Subcutaneous adipose tissue (tissue), 4 donors: ENCODE data around the gene SLC7A11. TPM values are rescaled to one million over a fixed set of nuclear protein-coding genes. Genes with fewer than 3 reads are reported as not detected.

Experiments
- total RNA-seq, 4 donors: library from RNA; depleted of rRNA; stranded (reverse); fragments of >200 nt; gene quantifications; one replicate each; pipeline ENCODE4 v1.1.0, GENCODE V29; 2016
- TF ChIP-seq, protein P1 (sequence below): fragments of 450-650 bp; IDR thresholded peaks from one replicate; pipeline ENCODE4 v1.5.1; 2016; ENCODE audit warnings: low read depth, mild to moderate bottlenecking, control low read depth, antibody characterized with exemption, moderate library complexity

Gene SLC7A11
- total RNA-seq, 4 donors from 2014 or later: 0.19 to 0.98 (median 0.54) TPM

DNA sequence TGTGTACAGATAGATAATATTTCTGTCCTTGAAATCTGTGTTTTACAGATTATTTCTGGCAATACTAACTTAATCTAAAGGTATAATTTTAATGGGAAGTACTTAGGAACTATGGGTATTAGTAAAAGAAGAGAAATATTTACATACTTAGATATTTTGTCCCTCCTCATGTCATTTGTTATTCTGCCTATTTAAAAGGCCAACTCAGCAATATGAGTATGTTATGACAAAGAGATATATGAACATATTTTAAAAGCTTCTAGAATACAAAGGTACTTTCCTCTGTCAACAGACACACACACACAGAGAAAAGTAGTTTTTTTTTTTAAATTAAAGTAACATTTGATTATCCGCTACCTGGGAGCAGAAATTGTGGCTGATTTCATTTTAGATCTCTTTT is 7.9 kb downstream of the SLC7A11 start:
- TF ChIP-seq, protein P1, sequence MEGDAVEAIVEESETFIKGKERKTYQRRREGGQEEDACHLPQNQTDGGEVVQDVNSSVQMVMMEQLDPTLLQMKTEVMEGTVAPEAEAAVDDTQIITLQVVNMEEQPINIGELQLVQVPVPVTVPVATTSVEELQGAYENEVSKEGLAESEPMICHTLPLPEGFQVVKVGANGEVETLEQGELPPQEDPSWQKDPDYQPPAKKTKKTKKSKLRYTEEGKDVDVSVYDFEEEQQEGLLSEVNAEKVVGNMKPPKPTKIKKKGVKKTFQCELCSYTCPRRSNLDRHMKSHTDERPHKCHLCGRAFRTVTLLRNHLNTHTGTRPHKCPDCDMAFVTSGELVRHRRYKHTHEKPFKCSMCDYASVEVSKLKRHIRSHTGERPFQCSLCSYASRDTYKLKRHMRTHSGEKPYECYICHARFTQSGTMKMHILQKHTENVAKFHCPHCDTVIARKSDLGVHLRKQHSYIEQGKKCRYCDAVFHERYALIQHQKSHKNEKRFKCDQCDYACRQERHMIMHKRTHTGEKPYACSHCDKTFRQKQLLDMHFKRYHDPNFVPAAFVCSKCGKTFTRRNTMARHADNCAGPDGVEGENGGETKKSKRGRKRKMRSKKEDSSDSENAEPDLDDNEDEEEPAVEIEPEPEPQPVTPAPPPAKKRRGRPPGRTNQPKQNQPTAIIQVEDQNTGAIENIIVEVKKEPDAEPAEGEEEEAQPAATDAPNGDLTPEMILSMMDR: no peak

DNA sequence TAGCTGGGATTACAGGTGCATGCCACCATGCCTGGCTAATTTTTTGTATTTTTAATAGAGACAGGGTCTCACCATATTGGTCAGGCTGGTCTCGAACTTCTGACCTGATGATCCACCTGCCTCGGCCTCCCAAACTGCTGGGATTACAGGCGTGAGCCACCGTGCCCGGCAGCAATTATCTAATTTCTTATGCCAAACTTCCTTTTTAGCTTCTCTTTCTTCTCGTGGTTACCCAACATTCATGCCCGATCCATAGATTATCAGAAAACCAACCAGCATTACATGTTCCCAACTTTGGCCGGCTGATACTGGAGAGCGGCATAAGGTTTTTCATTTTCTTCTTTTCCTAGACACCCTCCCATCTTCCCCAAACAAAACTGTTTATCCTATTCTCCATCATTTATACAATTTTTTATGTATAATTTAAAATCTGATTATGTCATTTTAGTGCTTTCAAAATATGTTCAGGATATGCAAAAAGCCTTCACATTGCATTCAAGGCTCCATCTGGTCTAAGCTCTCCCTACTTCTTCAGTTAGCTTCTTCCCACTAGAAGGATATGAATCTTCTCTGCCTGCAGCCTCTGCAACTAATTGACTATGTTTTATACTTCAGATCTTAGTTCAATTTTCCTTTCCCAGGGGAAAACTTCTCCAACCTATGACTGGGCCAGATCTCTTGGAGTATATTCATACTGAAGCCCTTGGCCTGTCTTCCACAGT is 8.7 kb downstream of the SLC7A11 start:
- TF ChIP-seq, protein P1: no peak

DNA sequence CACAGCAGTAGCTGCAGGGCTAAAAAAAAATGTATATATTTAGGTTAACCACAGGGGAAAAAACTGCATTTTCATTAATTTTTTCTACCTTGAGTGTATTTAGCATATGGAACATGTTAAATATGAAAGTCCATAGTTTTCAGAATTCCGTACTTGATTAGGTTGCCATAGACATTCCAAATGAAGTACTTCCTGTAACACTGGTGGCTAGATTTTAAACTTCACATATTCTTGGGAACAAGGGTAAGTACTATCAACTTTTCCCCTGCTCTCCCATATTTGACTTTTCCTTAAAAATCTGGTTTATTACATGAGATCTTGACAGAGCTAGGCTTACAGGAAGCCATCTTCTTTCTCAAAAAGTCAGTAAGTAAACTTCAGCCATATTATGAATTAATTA is 9.8 kb downstream of the SLC7A11 start:
- TF ChIP-seq, protein P1: no peak

DNA sequence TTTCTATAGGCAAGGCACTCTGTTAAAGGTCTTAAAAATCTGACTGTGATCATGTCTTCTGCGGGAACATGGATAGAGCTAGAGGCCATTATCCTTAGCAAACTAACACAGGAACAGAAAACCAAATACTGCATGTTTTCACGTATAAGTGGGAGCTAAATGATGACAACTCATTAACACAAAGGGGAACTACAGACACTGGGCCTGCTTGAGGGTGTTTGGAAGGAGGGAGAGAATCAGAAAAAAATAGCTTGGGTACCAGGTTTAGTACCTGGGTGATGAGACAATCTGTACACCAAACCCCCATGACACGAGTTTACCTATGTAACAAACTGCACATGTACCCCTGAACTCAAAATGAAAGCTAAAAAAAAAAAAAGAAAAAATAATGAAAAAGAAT is 12.1 kb downstream of the SLC7A11 start:
- TF ChIP-seq, protein P1: no peak

DNA sequence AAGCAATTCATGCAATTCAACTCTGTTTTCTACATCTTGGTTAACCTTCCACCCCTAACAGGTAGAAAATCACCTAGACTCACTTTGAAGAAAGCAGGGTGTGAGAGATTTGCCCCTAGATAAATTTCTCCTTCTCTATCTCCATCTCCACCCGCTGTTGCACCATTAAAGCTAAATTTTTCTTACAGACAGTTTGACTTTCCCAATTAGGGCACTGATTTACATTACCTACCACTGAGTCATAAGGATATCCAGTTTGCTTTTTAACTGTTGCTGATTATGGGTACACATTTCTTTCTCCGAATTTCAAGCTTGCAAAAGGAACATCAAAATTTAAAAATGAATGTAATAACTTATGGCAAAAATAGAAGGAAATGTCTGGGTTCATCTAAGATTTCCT is 13.0 kb downstream of the SLC7A11 start:
- TF ChIP-seq, protein P1: no peak

DNA sequence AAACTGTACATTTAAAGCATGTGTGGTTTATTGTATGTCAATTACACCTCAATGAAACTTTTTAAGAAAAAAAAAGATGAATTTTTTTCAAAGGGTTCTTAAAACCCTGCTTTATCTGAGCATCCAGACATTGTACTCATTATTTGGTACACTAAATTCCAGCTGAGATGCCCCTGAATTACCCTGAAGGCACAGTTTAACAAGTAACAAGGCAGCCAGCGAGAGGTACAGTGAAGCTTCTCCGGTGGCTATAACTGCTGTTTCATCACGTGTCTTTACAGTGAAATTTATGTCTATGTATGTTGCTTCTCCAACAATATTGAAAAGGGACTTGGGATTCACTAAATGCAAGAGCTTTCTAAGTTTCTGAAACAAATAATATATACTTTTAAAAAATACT is 15.8 kb downstream of the SLC7A11 start:
- TF ChIP-seq, protein P1: no peak

DNA sequence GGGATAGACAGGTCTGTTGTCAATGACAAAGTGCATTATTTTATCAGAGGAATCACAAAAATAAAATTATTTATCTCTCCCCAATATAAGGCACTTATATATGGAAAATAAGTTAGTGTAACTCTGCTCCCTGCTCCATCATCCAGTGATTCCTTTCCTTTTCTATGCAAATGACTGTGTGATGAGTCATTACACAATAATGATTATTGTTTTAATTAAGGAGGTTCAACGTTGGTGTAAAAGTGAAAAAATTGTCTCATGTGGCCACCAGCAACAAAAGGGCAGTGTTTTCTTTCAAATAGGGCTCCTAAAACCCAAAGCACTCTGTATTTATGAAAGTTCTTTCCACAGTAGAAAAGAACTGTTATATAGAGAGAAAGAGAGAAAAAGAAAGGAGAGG is 16.7 kb downstream of the SLC7A11 start:
- TF ChIP-seq, protein P1: no peak
